CD8-positive, alpha-beta memory T cell (primary cell): ENCODE data around the gene FLT3. TPM values are rescaled to one million over a fixed set of nuclear protein-coding genes. Genes with fewer than 3 reads are reported as not detected.

Source experiments
- CTCF ChIA-PET: fragments of 350-600 bp; sonication (Branson Sonifier 250); formaldehyde crosslinking; loops from one replicate; lab custom pipeline; 2021; ENCODE audit warnings: antibody characterized with exemption; lab: Charles Lee
- POLR2A ChIA-PET: fragments of 350-600 bp; sonication (Branson Sonifier 250); formaldehyde crosslinking; loops from one replicate; lab custom pipeline; 2021; ENCODE audit warnings: antibody characterized with exemption; lab: Charles Lee
- DNase-seq, 5 donors: peaks; one replicate each; pipeline versions ENCODE4 v3.0.0 to v3.0.0-alpha.2; 2020 to 2022; ENCODE audit warnings: mixed read lengths in 1 of 5
- H3K27ac ChIP-seq: one replicate; pipeline ENCODE4 v1.7.0; 2013; ENCODE audit warnings: low read depth, mild to moderate bottlenecking, low read length, moderate library complexity
- H3K27me3 ChIP-seq: 2 replicates; pipeline ENCODE4 v1.7.0; 2013; ENCODE audit warnings: low read length, mild to moderate bottlenecking; ENCODE audit not compliant: insufficient read depth, poor library complexity, severe bottlenecking
- H3K36me3 ChIP-seq: 2 replicates; pipeline ENCODE4 v1.7.0; 2013; ENCODE audit warnings: mild to moderate bottlenecking, low read length, moderate library complexity; ENCODE audit not compliant: insufficient read depth
- H3K4me1 ChIP-seq: 2 replicates; pipeline ENCODE4 v1.7.0; 2013; ENCODE audit warnings: mild to moderate bottlenecking, low read length, moderate library complexity; ENCODE audit not compliant: insufficient read depth
- H3K4me3 ChIP-seq: 2 replicates; pipeline ENCODE4 v1.7.0; 2013; ENCODE audit warnings: mild to moderate bottlenecking, low read length
- H3K9me3 ChIP-seq: 2 replicates; pipeline ENCODE4 v1.7.0; 2013; ENCODE audit warnings: mild to moderate bottlenecking, low read length
- H3K27ac Mint-ChIP-seq, 8 donors: one replicate each; pipeline ENCODE4 v1.8.0; 2020 to 2021; ENCODE audit warnings: mixed read lengths in 8 of 8, mild to moderate bottlenecking in 6 of 8, inconsistent platforms in 3 of 8, moderate library complexity in 3 of 8
- H3K27me3 Mint-ChIP-seq, 2 donors: one replicate each; pipeline ENCODE4 v1.8.0; 2020 to 2021; ENCODE audit warnings: mixed read lengths in 2 of 2, mild to moderate bottlenecking in 1 of 2, moderate library complexity in 1 of 2
- H3K36me3 Mint-ChIP-seq, 3 donors: one replicate each; pipeline ENCODE4 v1.8.0; 2020 to 2021; ENCODE audit warnings: mixed read lengths in 3 of 3, inconsistent platforms in 1 of 3, mild to moderate bottlenecking in 1 of 3
- H3K4me1 Mint-ChIP-seq, 3 donors: one replicate each; pipeline ENCODE4 v1.8.0; 2020 to 2021; ENCODE audit warnings: mixed read lengths in 3 of 3, inconsistent platforms in 1 of 3, mild to moderate bottlenecking in 1 of 3
- H3K4me3 Mint-ChIP-seq, 7 donors: one replicate each; pipeline ENCODE4 v1.8.0; 2020 to 2021; ENCODE audit warnings: mixed read lengths in 7 of 7, mild to moderate bottlenecking in 6 of 7, moderate library complexity in 4 of 7, inconsistent platforms in 2 of 7
- H3K9me3 Mint-ChIP-seq, 5 donors: one replicate each; pipeline ENCODE4 v1.8.0; 2020 to 2022; ENCODE audit warnings: mixed read lengths in 5 of 5, mild to moderate bottlenecking in 3 of 5, moderate library complexity in 2 of 5, inconsistent platforms in 1 of 5
- polyA plus RNA-seq: library from polyadenylated mRNA; unstranded; fragments of 300-500 nt; fragmentation: Illumina TruSeq; gene quantifications from one replicate; pipeline ENCODE4 v1.2.3, GENCODE V29; 2021
- total RNA-seq, 2 experiments: library from RNA; stranded (reverse); gene quantifications; one replicate each; pipeline ENCODE4 v1.2.3, GENCODE V29; 2021

Gene FLT3
- total and polyA plus RNA-seq, 3 experiments from 2014 or later = 0.07 TPM; not detected in 2

DNA sequence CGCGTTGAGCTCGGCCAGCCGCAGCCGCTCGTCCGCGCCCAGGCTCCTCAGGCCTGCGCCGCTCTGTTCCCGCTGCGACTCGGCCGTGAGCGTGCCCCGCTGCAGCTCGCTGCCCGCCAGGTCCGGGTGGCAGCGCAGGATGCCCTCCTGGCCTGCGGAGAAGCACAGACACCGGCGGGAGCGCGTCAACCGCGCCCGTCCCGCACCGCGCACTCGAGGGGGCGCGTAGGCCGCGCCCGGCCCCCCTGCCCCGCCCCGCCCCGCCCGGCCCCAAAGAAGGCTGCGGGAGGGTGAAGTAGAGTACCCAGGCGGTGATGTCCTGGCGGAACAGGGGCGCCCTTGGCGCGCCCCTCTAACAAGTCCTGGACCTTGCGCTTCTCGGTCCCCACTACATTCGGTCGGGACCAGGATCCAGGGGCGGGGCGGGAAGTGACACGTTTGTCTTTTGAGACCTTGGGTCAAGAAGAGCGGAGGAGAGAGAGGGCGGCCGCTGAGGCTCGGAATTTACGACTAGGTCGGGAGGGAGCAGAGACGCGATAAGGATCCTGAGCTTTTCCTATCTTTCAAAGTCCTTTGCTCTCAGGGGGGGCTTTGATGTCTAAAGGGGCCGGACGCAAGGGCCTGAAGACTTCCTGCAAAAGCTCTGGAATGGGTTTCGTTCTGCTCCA, 121.9 kb downstream of the FLT3 start:
- DNase-seq = no peak
- Histone ChIP-seq H3K27ac (no peak overlapping the region), H3K27me3 (peaks cover 29% of the 10 kb centered on the region), H3K36me3 (no peaks in the 10 kb centered on the region), H3K4me3 (no peak overlapping the region), H3K9me3 (no peaks in the 10 kb centered on the region), H3K4me1 (peaks cover 4% of the 10 kb centered on the region)
- Mint-ChIP-seq H3K27me3 (peaks cover 61 to 87% of the 10 kb centered on the region in 2 donors), H3K36me3 (no peaks in the 10 kb centered on the region), H3K27ac (no peak overlapping the region), H3K4me1 (peaks cover 15 to 38% (median 21%) of the 10 kb centered on the region in 3 donors), H3K9me3 (peaks cover 0 to 2% (median 0%) of the 10 kb centered on the region in 5 donors), H3K4me3 (peak overlapping the region in 1 of 7 donors; percentile 65)
- ChIA-PET POLR2A (no interaction called here), CTCF (interaction anchor here (1.5 kb wide), 1 partner anchor 616 kb away, joined by 4 read pairs; no protein-coding TSS in a partner anchor)

DNA sequence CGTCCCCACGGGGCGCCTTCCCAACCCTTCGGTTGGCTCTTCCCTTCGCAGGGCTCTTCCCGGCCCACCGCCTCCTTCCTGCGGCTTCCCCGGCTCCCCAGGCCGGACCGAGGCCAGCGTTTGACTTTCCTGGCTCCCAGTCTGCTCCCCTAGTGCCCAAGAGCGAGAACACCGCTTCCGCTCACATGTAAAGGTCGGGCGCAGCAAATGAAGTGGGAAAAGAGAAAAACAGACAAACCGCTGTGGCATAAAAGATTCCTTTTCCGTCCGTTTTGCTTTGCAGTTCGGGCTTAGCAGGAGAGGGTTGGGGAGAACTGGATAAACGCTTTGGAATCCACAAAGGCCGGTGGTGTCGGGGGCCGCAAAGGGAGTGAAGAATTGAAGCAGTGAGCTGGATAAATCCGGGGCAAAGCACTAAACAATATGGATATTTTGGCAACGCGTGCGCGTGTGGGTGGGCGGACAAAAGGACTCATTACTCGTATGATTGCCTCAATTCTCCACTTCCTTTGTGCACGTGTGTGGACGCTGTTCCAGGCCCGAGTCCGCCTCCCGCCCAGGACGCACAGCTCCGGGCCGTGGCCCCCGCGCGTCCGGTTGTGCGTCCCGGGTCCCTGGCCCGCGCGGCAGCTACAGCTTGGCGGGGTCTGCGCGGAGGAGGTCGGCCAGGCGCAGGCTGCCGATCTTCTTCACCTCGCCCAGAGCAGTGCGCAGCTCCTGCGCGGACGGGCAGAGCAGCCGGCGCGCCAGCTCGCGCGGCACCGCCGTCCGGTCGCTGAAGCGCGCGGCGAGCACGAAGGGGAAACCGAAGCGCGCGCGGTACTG, 122.7 kb downstream of the FLT3 start:
- Histone ChIP-seq H3K36me3 (no peaks in the 10 kb centered on the region), H3K27ac (no peak overlapping the region), H3K9me3 (no peaks in the 10 kb centered on the region), H3K4me3 (no peak overlapping the region), H3K4me1 (peaks cover 4% of the 10 kb centered on the region), H3K27me3 (peaks cover 29% of the 10 kb centered on the region)
- Mint-ChIP-seq H3K27me3 (peaks cover 60 to 86% of the 10 kb centered on the region in 2 donors), H3K27ac (no peak overlapping the region), H3K9me3 (no peaks in the 10 kb centered on the region), H3K4me3 (no peak overlapping the region), H3K4me1 (peaks cover 15 to 38% (median 21%) of the 10 kb centered on the region in 3 donors), H3K36me3 (no peaks in the 10 kb centered on the region)
- DNase-seq = no peak
- CTCF ChIA-PET = interaction anchor here (1.5 kb wide), 1 partner anchor 616 kb away, joined by 4 read pairs; no protein-coding TSS in a partner anchor
- POLR2A ChIA-PET = no interaction called here

DNA sequence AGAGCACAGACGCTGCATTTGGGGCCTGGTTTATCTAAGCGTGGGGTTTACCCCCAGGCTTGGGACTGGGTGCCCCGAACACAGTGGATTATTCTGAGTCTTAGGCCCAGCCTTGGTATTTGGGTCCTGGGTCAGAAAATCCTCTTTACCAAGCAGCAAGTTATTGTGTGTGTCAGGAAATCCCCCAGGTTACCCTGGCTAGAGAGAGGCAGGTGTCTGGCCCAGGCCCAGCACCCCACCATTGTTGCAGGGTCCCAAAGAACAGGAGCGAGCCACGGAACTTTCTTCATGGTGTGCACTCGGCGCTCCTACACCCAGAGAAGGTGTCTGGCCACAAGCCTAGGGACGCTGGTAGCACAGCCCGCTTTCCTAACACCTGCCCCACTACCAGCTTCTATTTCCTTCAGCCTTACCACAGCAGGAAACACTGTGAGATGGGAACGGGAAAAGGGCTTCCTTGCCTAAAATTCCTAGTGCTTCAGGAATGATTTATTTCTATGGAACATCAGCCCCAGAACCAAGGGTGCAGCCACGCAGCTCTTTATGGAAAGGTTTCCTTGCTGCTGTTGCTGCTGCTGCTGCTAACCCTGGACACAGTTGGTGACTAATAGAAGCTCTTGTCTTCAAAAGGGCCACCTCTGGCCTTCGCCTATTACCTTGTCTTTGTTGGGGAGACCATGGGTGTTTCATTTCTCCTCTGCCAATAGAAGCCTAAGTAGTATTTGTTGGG, 123.8 kb downstream of the FLT3 start:
- Mint-ChIP-seq H3K4me1 (peaks cover 15 to 38% (median 21%) of the 10 kb centered on the region in 3 donors), H3K27me3 (peaks cover 66 to 83% of the 10 kb centered on the region in 2 donors), H3K4me3 (no peak overlapping the region), H3K9me3 (no peaks in the 10 kb centered on the region), H3K36me3 (no peaks in the 10 kb centered on the region), H3K27ac (no peak overlapping the region)
- Histone ChIP-seq H3K9me3 (no peaks in the 10 kb centered on the region), H3K36me3 (no peaks in the 10 kb centered on the region), H3K27me3 (peaks cover 33% of the 10 kb centered on the region), H3K4me3 (no peak overlapping the region), H3K27ac (no peak overlapping the region), H3K4me1 (peaks cover 4% of the 10 kb centered on the region)
- ChIA-PET CTCF (interaction anchor here (1.1 kb wide), 1 partner anchor 150 kb away, joined by 3 read pairs; no protein-coding TSS in a partner anchor), POLR2A (no interaction called here)
- no peak for DNase-seq

- Histone ChIP-seq H3K27ac (no peak overlapping the region), H3K4me3 (no peak overlapping the region), H3K9me3 (no peaks in the 10 kb centered on the region), H3K4me1 (peaks cover 4% of the 10 kb centered on the region), H3K36me3 (no peaks in the 10 kb centered on the region), H3K27me3 (peaks cover 33% of the 10 kb centered on the region)
- no peaks in the 10 kb centered on the region for H3K36me3 Mint-ChIP-seq
- H3K9me3 Mint-ChIP-seq = no peaks in the 10 kb centered on the region
- H3K27ac Mint-ChIP-seq = no peak overlapping the region
- H3K4me3 Mint-ChIP-seq = no peak overlapping the region
- ChIA-PET POLR2A (no interaction called here), CTCF (interaction anchor here (1.1 kb wide), 1 partner anchor 149 kb away, joined by 3 read pairs; no protein-coding TSS in a partner anchor)
- H3K4me1 Mint-ChIP-seq = peaks cover 15 to 34% (median 19%) of the 10 kb centered on the region in 3 donors
- peaks cover 67 to 83% of the 10 kb centered on the region in 2 donors for H3K27me3 Mint-ChIP-seq
- DNase-seq = no peak
Measured at GRCh38 chr13:27975564-27976361, 124.6 kb downstream of the FLT3 start.

DNA sequence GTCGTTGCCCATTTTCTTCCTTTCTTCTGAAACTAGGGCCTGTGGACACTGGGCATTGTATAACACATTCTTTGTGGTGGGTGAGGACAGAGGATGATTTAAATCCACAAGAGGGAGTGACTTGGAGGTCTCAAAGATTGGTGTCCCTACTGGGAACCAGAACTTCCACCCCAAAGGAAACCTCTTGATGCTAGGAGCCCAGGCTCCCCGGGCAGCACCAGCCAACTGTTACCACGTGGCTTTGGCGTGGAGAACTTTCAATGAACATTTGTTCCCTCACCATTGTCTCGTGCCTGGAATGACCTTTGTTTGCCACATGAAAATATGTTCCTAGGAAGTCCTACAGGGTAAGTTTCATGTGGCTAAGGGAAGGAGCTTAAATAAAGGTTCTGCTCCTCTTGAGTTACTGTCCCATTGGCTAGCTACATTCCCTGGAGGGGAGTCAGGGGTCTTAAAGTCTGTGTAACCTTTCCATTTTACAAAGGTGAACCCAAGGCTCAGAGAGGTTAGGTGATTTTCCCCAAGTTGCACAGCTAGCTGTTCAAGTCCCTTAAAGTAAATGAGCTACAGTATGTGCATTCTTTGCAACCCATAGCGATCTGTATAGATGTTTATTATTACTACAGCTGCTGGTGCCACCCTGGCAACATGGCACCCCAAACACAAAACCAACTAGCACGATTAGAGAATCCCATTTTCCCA, 126.3 kb downstream of the FLT3 start:
- POLR2A ChIA-PET = interaction anchor here (0.5 kb wide), 1 partner anchor 487 kb away, joined by 6 read pairs; no protein-coding TSS in a partner anchor
- no peaks in the 10 kb centered on the region for H3K36me3 ChIP-seq
- H3K4me1 Mint-ChIP-seq = peaks cover 10 to 33% (median 11%) of the 10 kb centered on the region in 3 donors
- no peak for DNase-seq
- no peaks in the 10 kb centered on the region for H3K4me1 ChIP-seq
- no peak overlapping the region for H3K27ac Mint-ChIP-seq
- peaks cover 65 to 85% of the 10 kb centered on the region in 2 donors for H3K27me3 Mint-ChIP-seq
- H3K9me3 Mint-ChIP-seq = no peaks in the 10 kb centered on the region
- CTCF ChIA-PET = interaction anchor here (0.7 to 1.8 kb wide), 4 partner anchors 10 to 612 kb away, joined by 3 to 7 read pairs (median 3); partner anchors contain the start of gene URAD
- no peaks in the 10 kb centered on the region for H3K9me3 ChIP-seq
- no peak overlapping the region for H3K27ac ChIP-seq
- H3K4me3 Mint-ChIP-seq = no peak overlapping the region
- H3K27me3 ChIP-seq = peaks cover 35% of the 10 kb centered on the region
- no peaks in the 10 kb centered on the region for H3K36me3 Mint-ChIP-seq
- H3K4me3 ChIP-seq = no peak overlapping the region

GRCh38 chr13:27973291-27973690, 127.1 kb downstream of the FLT3 start:
- Mint-ChIP-seq H3K36me3 (no peaks in the 10 kb centered on the region), H3K4me3 (no peak overlapping the region), H3K4me1 (peaks cover 5 to 27% (median 11%) of the 10 kb centered on the region in 3 donors), H3K27me3 (peaks cover 60 to 80% of the 10 kb centered on the region in 2 donors), H3K9me3 (no peaks in the 10 kb centered on the region), H3K27ac (no peak overlapping the region)
- Histone ChIP-seq H3K36me3 (no peaks in the 10 kb centered on the region), H3K27ac (no peak overlapping the region), H3K4me3 (no peak overlapping the region), H3K27me3 (peaks cover 35% of the 10 kb centered on the region), H3K4me1 (no peaks in the 10 kb centered on the region), H3K9me3 (no peaks in the 10 kb centered on the region)
- no peak for DNase-seq
- CTCF ChIA-PET = interaction anchor here (1.4 to 1.8 kb wide), 2 partner anchors 10 to 611 kb away, joined by 3 to 7 read pairs; no protein-coding TSS in a partner anchor
- POLR2A ChIA-PET = no interaction called here

DNA sequence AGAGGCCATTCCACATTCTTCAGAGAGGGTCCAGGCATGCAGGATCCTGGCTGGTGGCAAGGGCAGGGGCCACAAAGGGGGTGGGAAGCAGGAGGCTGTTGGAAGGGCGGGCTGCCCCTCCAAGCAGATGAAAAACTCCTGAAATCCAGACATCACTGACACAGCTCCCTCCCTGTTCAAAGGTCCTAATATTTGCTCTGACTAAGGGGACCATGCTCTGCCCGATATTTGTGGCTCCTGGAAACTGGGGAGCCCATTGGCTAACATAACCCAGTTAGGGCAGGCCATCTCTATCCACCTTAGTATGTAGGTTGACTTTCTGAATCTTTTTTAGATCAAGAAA, 127.9 kb downstream of the FLT3 start:
- Histone ChIP-seq H3K36me3 (no peaks in the 10 kb centered on the region), H3K9me3 (no peaks in the 10 kb centered on the region), H3K27ac (no peak overlapping the region), H3K4me1 (no peaks in the 10 kb centered on the region), H3K4me3 (no peak overlapping the region), H3K27me3 (peaks cover 39% of the 10 kb centered on the region)
- CTCF ChIA-PET = interaction anchor here (1.4 to 1.8 kb wide), 2 partner anchors 11 to 610 kb away, joined by 3 to 7 read pairs; no protein-coding TSS in a partner anchor
- Mint-ChIP-seq H3K27ac (no peak overlapping the region), H3K36me3 (no peaks in the 10 kb centered on the region), H3K4me3 (no peak overlapping the region), H3K9me3 (no peaks in the 10 kb centered on the region), H3K4me1 (peaks cover 9 to 30% (median 17%) of the 10 kb centered on the region in 3 donors), H3K27me3 (peaks cover 64 to 82% of the 10 kb centered on the region in 2 donors)
- no peak for DNase-seq
- POLR2A ChIA-PET = no interaction called here
